ENCODE measurements around the gene C12orf56.

- TF ChIP-seq CTCF (IDR thresholded peaks at IDR 0.05) (no peak), ZFX (IDR thresholded peaks at IDR 0.05; ENCODE audit: borderline replicate concordance) (no peak)
Measured at GRCh38 chr12:64258576-64258975, 132.0 kb downstream of the C12orf56 start.

Data from 22Rv1 (cell line).